GM19043 (cell line): ENCODE results near the gene HAX1.
"Not testable (repeated sequence)": the region's sequence is repeated elsewhere in the genome, so short reads cannot be mapped to it uniquely, and the experiment has no call there.

Experiments used
- ATAC-seq: cut with Tn5 transposase; IDR thresholded peaks from one replicate; pipeline ENCODE4 v1.9.1; 2021; ENCODE audit warnings: low read depth; ENCODE audit not compliant: unreplicated experiment

HAX1 gene

GRCh38 chr1:154272217-154272998, at the start of gene HAX1:
Gene HAX1, plus strand, starts transcription at chr1:154272629. Its CDS starts 95 bp downstream, at chr1:154272724.
- peak; percentile 88 for ATAC-seq

GRCh38 chr1:154222918-154223317, 49.5 kb upstream of the HAX1 start:
- ATAC-seq = no peak

DNA sequence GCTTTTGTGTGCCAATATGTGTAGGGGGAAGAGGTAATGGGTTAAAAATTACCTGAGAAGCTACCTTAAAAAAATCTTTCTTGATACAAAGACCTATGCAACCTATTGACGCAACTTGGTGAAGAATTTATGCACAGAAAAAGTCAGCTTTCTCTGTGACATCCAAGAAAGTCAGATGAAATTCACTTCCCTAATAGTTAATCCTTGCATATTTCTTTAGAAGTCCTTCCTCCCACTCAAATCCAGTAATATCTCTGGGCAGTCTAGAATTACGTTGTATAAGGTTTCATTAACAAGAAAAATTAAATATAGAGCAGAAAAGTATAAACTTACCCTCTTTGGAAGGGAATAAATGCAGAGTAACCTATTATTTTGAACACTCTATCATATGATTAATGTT, 48.8 kb upstream of the HAX1 start:
- ATAC-seq = no peak

- no peak for ATAC-seq
Observed at GRCh38 chr1:154225370-154225769, 47.1 kb upstream of the HAX1 start.

- ATAC-seq = not testable (repeated sequence)
Observed at GRCh38 chr1:154231112-154231511, 41.3 kb upstream of the HAX1 start.

DNA sequence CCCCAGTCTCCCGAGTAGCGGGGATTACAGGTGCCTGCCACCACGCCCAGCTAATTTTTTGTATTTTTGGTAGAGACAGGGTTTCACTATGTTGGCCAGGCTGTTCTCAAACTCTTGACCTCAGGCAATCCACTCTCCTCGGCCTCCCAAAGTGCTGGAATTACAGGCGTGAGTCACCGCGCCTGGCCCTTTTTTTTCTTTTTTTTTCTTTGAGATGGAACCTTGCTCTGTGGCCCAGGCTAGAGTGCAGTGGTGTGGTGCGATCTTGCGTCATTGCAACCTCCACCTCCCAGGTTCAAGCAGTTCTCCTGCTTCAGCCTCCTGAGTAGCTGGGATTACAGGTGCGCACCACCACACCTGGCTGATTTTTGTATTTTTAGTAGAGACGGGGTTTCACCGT, 39.3 kb upstream of the HAX1 start:
- ATAC-seq = not testable (repeated sequence)

DNA sequence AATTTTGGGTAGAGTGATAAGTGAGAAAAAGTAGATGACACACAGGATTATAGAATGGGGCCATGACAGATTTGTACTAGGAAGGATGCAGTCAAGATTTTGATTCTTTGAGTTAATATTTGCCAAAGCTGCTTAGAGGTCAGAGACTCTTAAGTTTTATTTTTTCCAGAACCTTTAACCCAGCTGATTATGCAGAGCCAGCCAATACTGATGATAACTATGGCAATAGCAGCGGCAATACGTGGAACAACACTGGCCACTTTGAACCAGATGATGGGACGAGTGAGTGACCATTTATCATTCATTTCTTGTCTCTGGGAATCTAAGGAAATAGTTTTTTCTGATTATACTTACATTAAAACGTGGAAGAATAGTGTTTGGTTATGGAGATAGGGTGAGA, 35.6 kb upstream of the HAX1 start:
- no peak for ATAC-seq

- no peak for ATAC-seq
Observed at GRCh38 chr1:154237435-154237834, 35.0 kb upstream of the HAX1 start.

DNA sequence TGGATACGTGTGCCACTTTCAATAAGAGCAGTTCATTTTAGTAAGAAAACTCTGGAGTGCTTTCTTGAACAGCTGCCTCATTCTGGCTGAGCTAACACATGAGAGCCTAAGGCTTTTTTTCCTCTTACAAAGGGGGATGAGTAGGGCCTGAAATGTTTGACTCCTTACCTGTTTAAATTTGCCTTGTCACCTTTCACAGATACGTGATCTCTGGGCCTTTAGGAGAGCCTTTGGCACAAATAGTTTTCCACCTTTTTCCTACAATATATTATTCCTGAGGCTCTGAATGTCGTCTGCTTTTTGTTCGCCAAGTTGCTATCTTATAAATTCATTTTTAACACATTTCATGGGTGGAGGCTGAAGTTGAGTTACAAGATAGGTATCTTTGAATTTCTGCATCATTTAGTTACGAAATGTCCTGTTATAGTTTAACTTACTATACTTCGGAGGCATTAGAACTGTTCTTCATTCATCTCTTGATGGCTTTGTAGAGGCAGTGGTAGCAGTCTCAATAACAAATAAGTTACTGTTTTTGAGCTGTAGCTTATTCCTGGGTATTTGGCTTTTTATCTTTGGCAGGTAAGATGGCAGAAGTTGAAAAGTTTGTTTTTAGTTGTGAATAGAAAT, 34.4 kb upstream of the HAX1 start:
- ATAC-seq = no peak

DNA sequence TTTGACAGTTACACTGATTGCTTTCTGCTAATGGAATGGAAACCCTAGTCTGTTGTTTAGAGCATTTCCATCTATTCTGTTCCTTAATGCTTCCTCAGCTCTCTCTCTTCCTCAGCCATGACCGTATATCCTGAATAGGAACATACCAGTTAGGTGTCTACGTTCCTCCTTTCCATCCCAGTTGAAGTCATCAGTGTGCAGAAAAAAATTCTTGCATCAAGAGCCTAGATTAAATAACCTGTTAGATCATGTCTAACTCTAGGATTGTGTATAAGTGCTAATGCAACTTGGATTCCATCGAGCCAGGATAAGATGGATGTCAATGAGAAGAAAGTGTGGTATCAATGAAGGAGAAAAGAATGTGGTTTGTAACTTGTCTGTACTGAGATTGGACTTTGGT, 32.9 kb upstream of the HAX1 start:
- ATAC-seq = no peak

DNA sequence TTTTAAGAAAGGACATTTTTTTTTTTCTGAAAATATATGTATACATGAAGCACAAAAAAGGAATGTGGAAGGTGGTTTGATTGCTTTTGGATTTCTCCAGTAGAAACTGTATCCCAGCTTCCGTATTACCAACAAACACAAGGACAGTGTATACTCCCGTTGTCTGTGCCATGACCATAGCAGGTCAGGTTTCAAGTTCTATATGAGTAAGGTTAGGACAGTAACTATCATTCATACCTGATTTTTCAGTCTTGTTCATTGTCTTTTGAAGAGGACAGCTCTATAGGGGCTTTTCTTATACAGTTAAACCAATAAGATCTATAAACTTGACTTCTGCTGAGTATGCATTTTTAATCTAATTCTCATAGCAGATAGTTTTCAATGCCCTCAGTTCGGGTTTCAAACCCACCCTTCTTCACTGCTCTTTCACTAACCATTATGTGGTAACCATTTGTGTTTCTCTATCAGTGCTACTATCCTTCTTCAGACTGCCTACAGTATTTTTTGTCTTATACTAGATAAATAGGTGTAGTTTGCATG, 32.1 kb upstream of the HAX1 start:
- ATAC-seq = no peak

- no peak for ATAC-seq
Observed at GRCh38 chr1:154241703-154242351, 30.6 kb upstream of the HAX1 start.

- no peak for ATAC-seq
Observed at GRCh38 chr1:154253671-154254070, 18.8 kb upstream of the HAX1 start.

DNA sequence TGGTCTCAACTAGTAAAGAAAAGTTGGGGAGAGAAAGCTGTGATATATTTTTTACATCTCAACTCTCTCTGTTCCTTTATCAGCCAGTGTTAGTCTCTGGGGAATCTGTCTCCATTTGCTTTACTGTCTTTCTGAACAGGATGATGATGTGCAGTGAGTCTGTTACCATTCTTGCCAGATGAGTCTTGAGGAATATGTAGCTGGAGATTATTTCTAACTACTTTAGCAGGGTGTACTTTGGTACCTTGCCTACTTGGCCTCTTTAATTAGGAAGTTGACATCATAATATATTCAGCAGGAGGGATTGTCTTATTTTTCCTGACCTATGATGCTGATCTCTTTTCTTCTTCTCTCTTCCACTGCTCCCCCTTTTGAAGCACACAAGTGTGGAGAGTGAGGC, 15.7 kb upstream of the HAX1 start:
- no peak for ATAC-seq

GRCh38 chr1:154258784-154259183, 13.6 kb upstream of the HAX1 start:
- ATAC-seq = no peak

DNA sequence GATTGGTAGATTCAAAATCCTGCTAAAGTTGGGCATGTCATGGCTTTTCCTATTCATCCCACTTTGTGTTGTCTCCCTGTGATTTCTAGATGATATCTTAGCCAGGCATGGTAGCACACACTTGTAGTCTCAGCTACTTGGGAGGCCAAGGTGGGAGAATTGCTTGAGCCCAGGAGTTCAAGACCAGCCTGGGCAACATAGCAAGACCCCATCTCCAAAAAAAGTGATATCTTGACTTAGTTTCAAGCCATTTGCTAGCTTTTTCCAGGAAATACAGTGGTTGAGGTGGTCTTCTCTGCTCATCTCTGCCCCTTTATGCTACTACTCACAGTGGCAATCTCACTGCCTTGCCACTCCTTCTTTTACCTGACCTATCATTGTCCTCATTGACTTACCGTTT, 12.3 kb upstream of the HAX1 start:
- ATAC-seq = no peak

DNA sequence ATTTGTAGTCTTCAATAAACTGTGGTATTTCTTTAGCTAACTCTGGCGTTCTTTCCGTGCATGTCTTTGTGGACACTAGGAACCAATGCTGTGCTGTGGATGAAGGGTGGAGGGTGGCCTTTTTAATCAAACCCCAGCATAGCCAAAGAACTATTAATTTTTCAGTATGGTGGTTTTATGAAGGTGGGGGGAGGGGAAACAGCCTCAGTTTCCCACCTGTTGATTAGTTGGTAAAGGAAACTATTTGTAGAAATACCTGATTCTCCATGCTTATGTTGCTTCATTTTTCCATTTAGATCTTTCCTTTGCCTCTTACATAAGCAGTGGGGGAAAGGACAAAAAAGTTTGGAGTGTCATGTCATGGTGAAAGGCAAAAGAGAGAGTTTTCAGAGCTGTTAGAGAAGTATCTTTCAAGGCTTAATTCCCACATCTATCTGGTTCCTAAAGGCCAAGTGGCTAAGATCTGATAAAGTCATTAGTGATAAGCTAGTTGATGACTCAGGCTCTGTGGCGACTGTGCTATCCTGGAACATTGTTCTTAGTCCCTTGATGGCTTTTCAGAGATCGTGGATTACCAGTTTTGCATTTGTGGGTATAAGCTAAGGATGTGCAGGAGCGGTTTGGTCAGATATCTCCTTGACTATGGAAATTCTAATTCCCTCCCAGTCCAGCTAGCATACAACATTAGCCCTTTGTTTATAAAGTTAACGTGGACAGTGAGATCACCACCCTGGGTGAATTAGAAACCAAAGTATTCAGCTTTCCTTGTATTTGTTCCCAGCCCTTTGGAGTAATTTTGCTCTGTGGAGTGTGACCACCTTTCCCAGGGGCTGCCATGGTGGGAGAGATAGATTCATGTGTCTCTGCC, 8.7 kb upstream of the HAX1 start:
- ATAC-seq = no peak

- ATAC-seq = no peak
Observed at GRCh38 chr1:154264454-154264853, 8.0 kb upstream of the HAX1 start.

- no peak for ATAC-seq
Observed at GRCh38 chr1:154265586-154265985, 6.8 kb upstream of the HAX1 start.

DNA sequence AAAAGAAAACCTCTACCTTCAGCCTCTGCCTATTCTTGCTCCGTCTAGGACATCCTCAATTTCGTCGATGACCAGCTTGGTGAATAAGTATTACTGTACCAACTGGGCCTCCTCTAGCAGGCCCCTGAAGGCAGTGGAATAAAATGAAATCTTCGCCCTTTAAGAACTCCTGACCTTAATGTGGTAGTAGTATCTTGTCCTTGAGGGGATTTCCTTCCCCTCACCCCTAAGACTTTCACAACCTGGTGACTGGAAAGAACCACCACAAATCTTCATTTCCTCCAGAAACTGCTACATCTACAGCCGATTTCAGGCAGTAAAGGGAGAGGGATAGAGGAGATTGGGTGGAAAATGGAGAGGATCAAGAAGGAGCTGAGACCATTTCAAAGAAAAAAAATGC, 1.6 kb upstream of the HAX1 start:
- ATAC-seq = no peak
